Karpas-422 (cell line): ENCODE measurements around the gene SORBS1. TPM values are rescaled to one million over a fixed set of nuclear protein-coding genes. Genes with fewer than 3 reads are reported as not detected.

Source experiments
- DNase-seq: peaks from one replicate; pipeline ENCODE4 v3.0.0-alpha.2; 2015
- H2AFZ ChIP-seq: fragments of 200-600 bp; sonication (generic); 2 replicates; pipeline ENCODE4 v1.6.1; 2014; ENCODE audit warnings: antibody characterized with exemption, low read length, mixed read lengths
- H3K27ac ChIP-seq: fragments of 200-600 bp; sonication (generic); 2 replicates; pipeline ENCODE4 v1.5.1; 2014; ENCODE audit warnings: mild to moderate bottlenecking, low read length, moderate library complexity
- H3K27me3 ChIP-seq: fragments of 200-600 bp; sonication (generic); 2 replicates; pipeline ENCODE4 v1.6.1; 2014; ENCODE audit warnings: low read length, mixed read lengths
- H3K36me3 ChIP-seq: fragments of 200-600 bp; sonication (generic); 2 replicates; pipeline ENCODE4 v1.6.1; 2014; ENCODE audit warnings: low read length, mixed read lengths; ENCODE audit not compliant: insufficient read depth
- H3K4me1 ChIP-seq: fragments of 200-600 bp; sonication (generic); 2 replicates; pipeline ENCODE4 v1.6.1; 2014; ENCODE audit warnings: mild to moderate bottlenecking, low read length, mixed read lengths
- H3K4me2 ChIP-seq: fragments of 200-600 bp; sonication (generic); 2 replicates; pipeline ENCODE4 v1.6.1; 2014; ENCODE audit warnings: low read length, low read depth, mild to moderate bottlenecking; ENCODE audit not compliant: poor library complexity, severe bottlenecking
- H3K4me3 ChIP-seq: fragments of 200-600 bp; sonication (generic); 2 replicates; pipeline ENCODE4 v1.5.1; 2014; ENCODE audit warnings: mild to moderate bottlenecking, antibody characterized with exemption, low read length, mixed read lengths
- H3K79me2 ChIP-seq: fragments of 200-600 bp; sonication (generic); 2 replicates; pipeline ENCODE4 v1.6.1; 2014; ENCODE audit warnings: mild to moderate bottlenecking, low read length, mixed read lengths
- H3K9ac ChIP-seq: fragments of 200-600 bp; sonication (generic); 2 replicates; pipeline ENCODE4 v1.6.0; 2014; ENCODE audit warnings: low read length
- H3K9me2 ChIP-seq: fragments of 200-600 bp; sonication (generic), shearing (Covaris generic); replicated peaks from 2 replicates; pipeline ENCODE4 v1.6.0; 2014; ENCODE audit warnings: mild to moderate bottlenecking, low read length, moderate library complexity; ENCODE audit not compliant: insufficient read depth
- H3K9me3 ChIP-seq: fragments of 300-700, 200-600 bp; sonication (generic); 2 replicates; pipeline ENCODE4 v1.6.1; 2014; ENCODE audit warnings: low read length, mixed read lengths
- H4K20me1 ChIP-seq: fragments of 200-600 bp; sonication (generic); 2 replicates; pipeline ENCODE4 v1.6.1; 2014; ENCODE audit warnings: mild to moderate bottlenecking, antibody characterized with exemption, low read length, low read depth; ENCODE audit not compliant: insufficient read depth
- total RNA-seq: library from RNA; depleted of rRNA; stranded (reverse); fragments of >200 nt; shearing (Covaris generic); gene quantifications from 2 replicates; pipeline ENCODE4 v1.2.3, GENCODE V29; 2014; ENCODE audit warnings: low replicate concordance

Gene SORBS1
- total RNA-seq, 1 experiment from 2014 or later, result 0.15 TPM

- Histone ChIP-seq H3K27ac (no peak overlapping the region), H3K36me3 (no peaks in the 10 kb centered on the region), H2AFZ (no peak overlapping the region), H3K9ac (no peak overlapping the region), H4K20me1 (no peaks in the 10 kb centered on the region), H3K4me1 (no peaks in the 10 kb centered on the region), H3K4me2 (no peak overlapping the region), H3K79me2 (no peaks in the 10 kb centered on the region), H3K4me3 (no peak overlapping the region), H3K9me2 (no peaks in the 10 kb centered on the region), H3K27me3 (no peaks in the 10 kb centered on the region), H3K9me3 (no peaks in the 10 kb centered on the region)
- no peak for DNase-seq
Measured at GRCh38 chr10:95542330-95542729, 18.8 kb downstream of the SORBS1 start.

- no peaks in the 10 kb centered on the region for H3K27me3 ChIP-seq
- DNase-seq, result no peak
- no peaks in the 10 kb centered on the region for H4K20me1 ChIP-seq
- no peak overlapping the region for H3K4me3 ChIP-seq
- no peak overlapping the region for H3K27ac ChIP-seq
- no peaks in the 10 kb centered on the region for H3K36me3 ChIP-seq
- no peaks in the 10 kb centered on the region for H3K9me2 ChIP-seq
- no peaks in the 10 kb centered on the region for H3K9me3 ChIP-seq
- H3K4me1 ChIP-seq, result no peaks in the 10 kb centered on the region
- H3K4me2 ChIP-seq, result no peak overlapping the region
- H3K79me2 ChIP-seq, result no peaks in the 10 kb centered on the region
- no peak overlapping the region for H2AFZ ChIP-seq
- no peak overlapping the region for H3K9ac ChIP-seq
Measured at GRCh38 chr10:95540514-95541052, 20.6 kb downstream of the SORBS1 start.

GRCh38 chr10:95539560-95540284, 21.4 kb downstream of the SORBS1 start:
- Histone ChIP-seq H2AFZ (no peak overlapping the region), H3K79me2 (no peaks in the 10 kb centered on the region), H3K9me2 (no peaks in the 10 kb centered on the region), H3K4me2 (no peak overlapping the region), H4K20me1 (no peaks in the 10 kb centered on the region), H3K27ac (no peak overlapping the region), H3K27me3 (no peaks in the 10 kb centered on the region), H3K9ac (no peak overlapping the region), H3K36me3 (no peaks in the 10 kb centered on the region), H3K4me3 (no peak overlapping the region), H3K4me1 (no peaks in the 10 kb centered on the region), H3K9me3 (no peaks in the 10 kb centered on the region)
- no peak for DNase-seq

DNA sequence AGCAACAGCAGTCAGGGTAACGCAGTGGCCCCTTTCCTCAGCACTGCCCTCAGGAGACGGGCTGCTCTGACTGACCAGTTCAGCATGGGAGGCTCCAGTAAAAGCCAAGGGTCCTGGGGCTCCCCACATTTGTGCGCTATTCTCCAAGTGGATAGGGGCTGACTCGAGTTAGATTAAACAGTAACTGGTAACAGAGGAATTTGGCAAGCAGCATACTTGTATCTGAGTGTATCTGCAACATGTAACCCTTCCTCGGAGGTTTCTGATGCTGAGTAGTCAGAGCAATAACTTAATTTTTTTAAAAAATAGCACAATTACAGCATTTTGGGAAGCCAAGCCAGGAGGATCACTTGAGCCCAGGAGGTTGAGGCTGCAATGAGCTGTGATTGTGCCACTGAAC, 22.8 kb downstream of the SORBS1 start:
- Histone ChIP-seq H3K9me3 (no peaks in the 10 kb centered on the region), H3K36me3 (no peaks in the 10 kb centered on the region), H4K20me1 (no peaks in the 10 kb centered on the region), H3K27ac (no peak overlapping the region), H3K79me2 (no peaks in the 10 kb centered on the region), H3K9me2 (no peaks in the 10 kb centered on the region), H2AFZ (no peak overlapping the region), H3K4me2 (no peak overlapping the region), H3K4me3 (no peak overlapping the region), H3K27me3 (no peaks in the 10 kb centered on the region), H3K9ac (no peak overlapping the region), H3K4me1 (no peaks in the 10 kb centered on the region)
- no peak for DNase-seq

DNA sequence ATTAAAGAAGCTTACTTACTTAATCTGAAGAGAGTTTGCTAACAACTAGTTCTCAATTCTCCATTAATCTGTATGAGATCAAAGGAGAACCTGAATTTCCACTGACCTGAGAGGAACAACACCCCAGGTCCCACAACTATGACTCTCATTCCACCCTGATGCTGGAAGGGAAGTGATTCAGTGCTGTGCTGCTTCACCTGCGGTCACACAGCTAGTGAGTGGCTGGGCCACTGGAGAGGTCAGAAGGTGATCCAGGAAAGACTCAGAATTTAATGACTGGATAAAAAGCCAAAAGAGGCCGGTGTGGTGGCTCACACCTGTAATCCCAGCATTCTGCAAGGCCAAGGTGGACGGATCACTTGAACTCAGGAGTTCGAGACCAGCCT, 23.6 kb downstream of the SORBS1 start:
- Histone ChIP-seq H3K27me3 (no peaks in the 10 kb centered on the region), H3K4me3 (no peak overlapping the region), H3K36me3 (no peaks in the 10 kb centered on the region), H3K4me1 (no peaks in the 10 kb centered on the region), H3K9me2 (no peaks in the 10 kb centered on the region), H3K9ac (no peak overlapping the region), H3K27ac (no peak overlapping the region), H3K9me3 (no peaks in the 10 kb centered on the region), H3K4me2 (no peak overlapping the region), H2AFZ (no peak overlapping the region), H3K79me2 (no peaks in the 10 kb centered on the region), H4K20me1 (no peaks in the 10 kb centered on the region)
- DNase-seq, result no peak

DNA sequence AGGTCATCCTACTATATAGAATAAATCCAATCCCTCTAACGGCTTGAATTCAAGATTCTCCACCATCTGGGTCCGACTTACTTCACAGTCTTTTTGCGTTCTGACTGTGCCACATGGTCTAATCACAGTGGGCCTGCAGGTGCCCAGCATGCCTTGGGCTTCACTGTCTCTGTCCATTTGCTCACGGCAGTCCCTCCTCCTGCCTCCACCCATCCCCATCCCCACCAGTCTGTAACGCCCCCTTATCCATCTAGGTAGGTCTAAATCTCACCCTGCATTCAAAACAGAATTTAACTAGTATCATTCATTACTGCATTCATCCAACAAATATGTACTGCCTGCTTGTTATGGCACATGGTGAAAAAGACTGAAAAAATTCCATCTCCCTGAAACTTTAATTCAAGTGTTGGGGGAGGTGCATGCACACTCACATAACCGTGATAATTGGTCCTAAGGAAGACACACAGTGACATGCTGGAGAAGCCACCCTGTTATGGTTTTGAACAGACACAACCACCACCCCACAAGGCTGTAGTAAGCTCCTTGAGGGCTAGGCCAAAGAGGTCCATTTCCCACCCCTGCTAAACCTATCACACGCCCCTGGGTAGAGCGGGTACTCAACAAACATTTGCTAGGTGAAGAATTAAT, 24.2 kb downstream of the SORBS1 start:
- H3K9me3 ChIP-seq, result no peaks in the 10 kb centered on the region
- H2AFZ ChIP-seq, result no peak overlapping the region
- H3K9ac ChIP-seq, result no peak overlapping the region
- no peak overlapping the region for H3K4me3 ChIP-seq
- H3K4me1 ChIP-seq, result no peaks in the 10 kb centered on the region
- H4K20me1 ChIP-seq, result no peaks in the 10 kb centered on the region
- DNase-seq, result no peak
- no peaks in the 10 kb centered on the region for H3K36me3 ChIP-seq
- no peaks in the 10 kb centered on the region for H3K79me2 ChIP-seq
- no peak overlapping the region for H3K27ac ChIP-seq
- H3K9me2 ChIP-seq, result no peaks in the 10 kb centered on the region
- H3K27me3 ChIP-seq, result no peaks in the 10 kb centered on the region
- H3K4me2 ChIP-seq, result no peak overlapping the region

DNA sequence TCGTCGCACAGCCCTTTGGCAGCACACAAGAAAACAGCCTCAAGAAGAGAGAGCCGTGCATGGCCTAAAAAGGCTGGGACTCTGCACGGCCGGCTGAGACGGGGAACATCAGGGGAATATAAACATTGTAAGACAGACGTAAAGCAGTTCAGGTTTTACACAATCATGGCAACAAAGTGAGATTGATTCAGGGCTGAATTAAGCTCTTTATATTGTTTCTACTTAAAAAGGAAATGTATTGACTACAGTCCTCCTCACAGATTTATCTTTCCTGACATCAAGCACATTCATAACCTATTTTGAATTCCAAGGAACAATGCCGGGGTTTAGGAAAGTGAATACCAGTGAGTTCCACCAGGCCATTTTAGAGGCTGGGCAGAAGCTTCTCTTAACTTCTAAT, 25.2 kb downstream of the SORBS1 start:
- Histone ChIP-seq H2AFZ (no peak overlapping the region), H3K79me2 (no peaks in the 10 kb centered on the region), H3K4me2 (no peak overlapping the region), H3K9ac (no peak overlapping the region), H3K9me2 (no peaks in the 10 kb centered on the region), H3K36me3 (no peaks in the 10 kb centered on the region), H3K27me3 (no peaks in the 10 kb centered on the region), H4K20me1 (no peaks in the 10 kb centered on the region), H3K4me1 (no peaks in the 10 kb centered on the region), H3K9me3 (no peaks in the 10 kb centered on the region), H3K4me3 (no peak overlapping the region), H3K27ac (no peak overlapping the region)
- DNase-seq, result no peak

DNA sequence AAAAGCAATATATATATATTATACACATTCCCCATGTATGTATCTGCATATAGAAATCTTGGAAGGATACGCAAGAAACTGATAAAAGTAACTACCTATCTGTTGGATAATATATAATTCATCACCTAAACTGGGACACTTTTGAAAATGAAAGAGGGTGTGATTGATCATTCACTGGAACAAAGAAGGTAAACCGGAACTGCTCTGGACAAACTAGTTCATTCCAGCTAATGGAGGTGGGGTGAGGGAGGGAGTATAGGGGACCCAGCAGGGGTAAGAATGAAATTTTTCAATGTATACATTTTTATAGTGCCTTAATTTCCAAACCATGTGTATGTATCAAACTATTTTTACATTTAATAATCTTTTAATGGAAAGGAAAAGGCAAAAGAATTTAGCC, 25.6 kb downstream of the SORBS1 start:
- Histone ChIP-seq H3K27ac (no peak overlapping the region), H3K27me3 (no peaks in the 10 kb centered on the region), H3K4me3 (no peak overlapping the region), H3K9me2 (no peaks in the 10 kb centered on the region), H3K9me3 (no peaks in the 10 kb centered on the region), H2AFZ (no peak overlapping the region), H3K4me2 (no peak overlapping the region), H3K4me1 (no peaks in the 10 kb centered on the region), H3K36me3 (no peaks in the 10 kb centered on the region), H3K9ac (no peak overlapping the region), H4K20me1 (no peaks in the 10 kb centered on the region), H3K79me2 (no peaks in the 10 kb centered on the region)
- DNase-seq, result no peak
